Measurements from ENCODE around the gene REPS1. TPM values are rescaled to one million over a fixed set of nuclear protein-coding genes. Genes with fewer than 3 reads are reported as not detected.
A peak's percentile ranks its signal among the peaks of the same experiment; 100 is the strongest.

REPS1 gene
- total RNA-seq, 2 donors from 2014 or later = 38.6 to 97.1 TPM

GRCh38 chr6:138986578-138986977 is 1.5 kb downstream of the REPS1 start:
- TF ChIP-seq CTCF (IDR thresholded peaks at IDR 0.05) (no peak), POLR2A (IDR thresholded peaks at IDR 0.05) (no peak), POLR2AphosphoS5 (IDR thresholded peaks at IDR 0.05) (no peak)
- no peaks in the 10 kb centered on the region for H3K27me3 ChIP-seq (replicated peaks; ENCODE audit: insufficient read depth)
- 4% methylated on average over 3 of the region's 3 CpGs for WGBS
- no peaks in the 10 kb centered on the region for H3K9me3 ChIP-seq
- no peak for DNase-seq (ENCODE audit: low spot score)
- H3K4me3 ChIP-seq = peak overlapping the region; percentile 84 to 92
- no peaks in the 10 kb centered on the region for H3K36me3 ChIP-seq
- intact Hi-C loops (cut with DNase I) = loop anchor here (10.0 kb wide), 1 partner anchor 378 kb away; no protein-coding TSS in a partner anchor
- no peaks in the 10 kb centered on the region for H3K4me1 ChIP-seq (replicated peaks)
- H3K27ac ChIP-seq = no peak overlapping the region

DNA sequence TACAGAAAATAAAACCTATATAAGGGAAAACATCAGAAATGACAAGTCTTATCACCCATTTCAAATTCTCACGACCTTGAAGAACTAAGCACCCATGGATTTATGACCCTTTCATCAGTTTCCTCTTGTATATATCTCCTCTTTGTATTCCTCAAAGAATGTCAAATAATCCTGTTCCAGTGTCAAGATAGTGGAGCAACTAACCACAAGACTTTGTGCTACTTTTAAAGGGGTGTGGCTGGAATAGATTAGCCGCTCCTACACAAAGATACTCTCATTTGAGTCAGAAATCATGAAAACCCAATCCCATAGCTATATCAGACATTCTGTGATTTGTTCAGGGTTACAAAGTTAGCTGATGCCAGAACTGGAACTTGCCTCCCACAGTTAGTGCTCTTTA is 6.6 kb downstream of the REPS1 start:
- no peak for TF ChIP-seq CTCF (IDR thresholded peaks at IDR 0.05)
- TF ChIP-seq POLR2A (IDR thresholded peaks at IDR 0.05) = no peak
- no peak for TF ChIP-seq POLR2AphosphoS5 (IDR thresholded peaks at IDR 0.05)
- Histone ChIP-seq H3K4me3 (no peak overlapping the region), H3K9me3 (no peaks in the 10 kb centered on the region), H3K36me3 (no peaks in the 10 kb centered on the region), H3K4me1 (replicated peaks) (no peaks in the 10 kb centered on the region), H3K27me3 (replicated peaks; ENCODE audit: insufficient read depth) (no peaks in the 10 kb centered on the region), H3K27ac (no peak overlapping the region)
- no peak for DNase-seq (ENCODE audit: low spot score)
- intact Hi-C loops (cut with DNase I) = loop anchor here (10.0 kb wide), 1 partner anchor 383 kb away; no protein-coding TSS in a partner anchor
- WGBS = 74% methylated on average over 2 of the region's 2 CpGs

- WGBS = 95% methylated on average over 5 of the region's 5 CpGs
- Histone ChIP-seq H3K4me1 (replicated peaks) (no peaks in the 10 kb centered on the region), H3K27me3 (replicated peaks; ENCODE audit: insufficient read depth) (no peaks in the 10 kb centered on the region), H3K4me3 (no peak overlapping the region), H3K27ac (no peak overlapping the region), H3K36me3 (no peaks in the 10 kb centered on the region), H3K9me3 (no peaks in the 10 kb centered on the region)
- intact Hi-C loops (cut with DNase I) = loop anchor here (10.0 kb wide), 1 partner anchor 385 kb away; no protein-coding TSS in a partner anchor
- DNase-seq (ENCODE audit: low spot score) = no peak
- no peak for TF ChIP-seq POLR2AphosphoS5 (IDR thresholded peaks at IDR 0.05)
- TF ChIP-seq POLR2A (IDR thresholded peaks at IDR 0.05) = no peak
- no peak for TF ChIP-seq CTCF (IDR thresholded peaks at IDR 0.05)
Observed at GRCh38 chr6:138979813-138980668, 8.0 kb downstream of the REPS1 start.

DNA sequence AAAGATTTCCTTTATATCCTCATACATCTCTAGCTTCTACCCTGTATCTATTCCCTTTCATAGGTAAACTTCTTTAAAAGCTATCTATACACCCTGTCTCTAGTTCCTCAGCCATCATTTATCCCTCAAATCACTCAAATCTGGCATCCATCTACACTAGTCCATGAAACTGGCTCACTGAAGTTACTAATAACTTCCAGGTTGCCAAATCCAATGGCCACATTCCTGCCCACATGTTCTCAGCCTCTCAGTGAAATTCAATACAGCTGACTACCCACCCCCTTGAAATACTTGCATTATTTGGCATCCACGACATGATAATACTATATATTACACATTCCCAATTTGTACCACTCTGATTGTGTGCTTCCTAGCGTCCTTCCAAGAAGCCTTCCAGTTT is 8.7 kb downstream of the REPS1 start:
- intact Hi-C loops (cut with DNase I) = no loop called here
- H3K4me3 ChIP-seq = no peak overlapping the region
- 76% methylated on average over 2 of the region's 2 CpGs for WGBS
- no peaks in the 10 kb centered on the region for H3K9me3 ChIP-seq
- no peaks in the 10 kb centered on the region for H3K27me3 ChIP-seq (replicated peaks; ENCODE audit: insufficient read depth)
- no peak for DNase-seq (ENCODE audit: low spot score)
- H3K27ac ChIP-seq = no peak overlapping the region
- TF ChIP-seq POLR2AphosphoS5 (IDR thresholded peaks at IDR 0.05) (no peak), CTCF (IDR thresholded peaks at IDR 0.05) (no peak), POLR2A (IDR thresholded peaks at IDR 0.05) (no peak)
- H3K4me1 ChIP-seq (replicated peaks) = no peaks in the 10 kb centered on the region
- no peaks in the 10 kb centered on the region for H3K36me3 ChIP-seq

DNA sequence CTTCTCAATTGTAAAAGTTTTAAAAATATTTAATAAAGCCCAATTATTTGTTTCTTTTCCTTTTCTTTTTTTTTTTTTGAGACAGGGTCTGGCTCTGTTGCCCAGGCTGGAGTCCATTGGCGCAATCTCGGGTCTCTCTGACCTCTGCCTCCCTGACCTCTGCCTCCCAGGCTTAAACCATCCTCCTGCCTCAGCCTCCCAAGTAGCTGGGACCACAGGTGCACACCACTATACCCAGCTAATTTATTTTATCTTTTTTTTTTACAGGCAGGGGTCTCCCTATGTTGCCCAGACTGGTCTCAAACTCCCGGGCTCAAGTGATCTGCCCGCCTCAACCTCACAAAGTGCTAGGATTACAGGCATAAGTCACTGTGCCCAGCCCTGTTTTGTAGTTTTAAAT is 9.8 kb downstream of the REPS1 start:
- intact Hi-C loops (cut with DNase I) = no loop called here
- H3K27ac ChIP-seq = no peak overlapping the region
- no peak for DNase-seq (ENCODE audit: low spot score)
- H3K4me3 ChIP-seq = no peak overlapping the region
- H3K27me3 ChIP-seq (replicated peaks; ENCODE audit: insufficient read depth) = no peaks in the 10 kb centered on the region
- H3K36me3 ChIP-seq = no peaks in the 10 kb centered on the region
- no peaks in the 10 kb centered on the region for H3K4me1 ChIP-seq (replicated peaks)
- no peaks in the 10 kb centered on the region for H3K9me3 ChIP-seq
- TF ChIP-seq CTCF (IDR thresholded peaks at IDR 0.05) (no peak), POLR2AphosphoS5 (IDR thresholded peaks at IDR 0.05) (no peak), POLR2A (IDR thresholded peaks at IDR 0.05) (no peak)
- 98% methylated on average over 4 of the region's 4 CpGs for WGBS

Measured in prostate gland (tissue), 2 donors.